Esophagus muscularis mucosa (tissue), 4 donors: ENCODE results near the gene LATS1.

Experiments
- CTCF ChIP-seq, 3 experiments: fragments of 200-600 bp in 2 of 3; fragments of 450-650 bp in 1 of 3; sonication (generic) in 2 of 3; IDR thresholded peaks; one replicate each; pipeline ENCODE4 v1.5.1; 2017 to 2019; ENCODE audit warnings: antibody characterized with exemption in 3 of 3, mild to moderate bottlenecking in 2 of 3, moderate library complexity in 1 of 3
- EP300 ChIP-seq: sonication (generic); formaldehyde crosslinking; IDR thresholded peaks from one replicate; pipeline ENCODE4 v1.6.1; 2017; ENCODE audit warnings: antibody characterized with exemption
- POLR2A ChIP-seq: fragments of 450-650 bp; IDR thresholded peaks from one replicate; pipeline ENCODE4 v1.6.1; 2017; ENCODE audit warnings: antibody characterized with exemption, moderate library complexity, mild to moderate bottlenecking, low read depth
- POLR2AphosphoS5 ChIP-seq, 2 donors: sonication (generic); formaldehyde crosslinking; IDR thresholded peaks; one replicate each; pipeline ENCODE4 v1.6.1; 2017; ENCODE audit warnings: antibody characterized with exemption in 2 of 2

- TF ChIP-seq CTCF (IDR thresholded peaks at IDR 0.05) (no peak), POLR2A (no peak), POLR2AphosphoS5 (IDR thresholded peaks at IDR 0.05) (no peak), EP300 (no peak)
Observed at GRCh38 chr6:149752600-149753373, 34.9 kb upstream of the LATS1 start.
